SK-N-SH (cell line): Measurements from ENCODE around the gene PLEKHA6. TPM values are rescaled to one million over a fixed set of nuclear protein-coding genes. Genes with fewer than 3 reads are reported as not detected.

Source experiments
- CTCF ChIA-PET: fragments of 300-600, 350-600 bp; formaldehyde crosslinking; extraction: SDS; loops from one replicate; lab custom pipeline; 2021; lab: Yijun Ruan, JAX
- POLR2A ChIA-PET: fragments of 350-600 bp; sonication (Branson Sonifier 250); formaldehyde crosslinking; extraction: SDS; loops from one replicate; lab custom pipeline; 2020; ENCODE audit warnings: antibody characterized with exemption, inconsistent platforms; lab: Yijun Ruan, JAX
- DNase-seq: peaks from one replicate; pipeline ENCODE4 v3.0.0; 2012
- H2AFZ ChIP-seq: fragments of 200-600 bp; sonication (generic); 2 replicates; pipeline ENCODE4 v1.8.1; 2016; ENCODE audit warnings: antibody characterized with exemption, mild to moderate bottlenecking, low read depth
- H3F3A ChIP-seq: fragments of 200-600 bp; sonication (generic); replicated peaks from 2 replicates; pipeline ENCODE3; 2016; ENCODE audit warnings: antibody characterized with exemption, mild to moderate bottlenecking; ENCODE audit not compliant: insufficient read depth
- H3K27ac ChIP-seq, 2 experiments: fragments of 200-500 bp in 1 of 2; fragments of 200-600 bp in 1 of 2; sonication (Bioruptor generic) in 1 of 2; sonication (generic), shearing (Covaris generic) in 1 of 2; 2 replicates each; pipeline versions ENCODE4 v1.5.1 to v1.6.1; 2014 to 2016; ENCODE audit warnings: low read depth in 2 of 2, inconsistent platforms in 1 of 2, low read length in 1 of 2, mild to moderate bottlenecking in 1 of 2, mixed read lengths in 1 of 2
- H3K27me3 ChIP-seq: fragments of 200-600 bp; sonication (generic), shearing (Covaris generic); 2 replicates; pipeline ENCODE4 v1.6.1; 2016; ENCODE audit warnings: mixed run types; ENCODE audit not compliant: insufficient read depth
- H3K36me3 ChIP-seq, 2 experiments: fragments of 200-500 bp in 1 of 2; fragments of 200-600 bp in 1 of 2; sonication (Bioruptor generic) in 1 of 2; sonication (generic) in 1 of 2; replicated peaks in 1 of 2; 2 replicates each; pipeline versions ENCODE3 to v1.5.1; 2014 to 2016; ENCODE audit warnings: low read length in 1 of 2, mild to moderate bottlenecking in 1 of 2; ENCODE audit not compliant: insufficient read depth in 2 of 2, control insufficient read depth in 1 of 2
- H3K4me1 ChIP-seq, 2 experiments: fragments of 200-500 bp in 1 of 2; fragments of 200-600 bp in 1 of 2; sonication (Bioruptor generic) in 1 of 2; sonication (generic), shearing (Covaris generic) in 1 of 2; 2 replicates each; pipeline versions ENCODE4 v1.5.1 to v1.6.1; 2014 to 2016; ENCODE audit warnings: low read depth in 1 of 2, low read length in 1 of 2, mixed run types in 1 of 2; ENCODE audit not compliant: insufficient read depth in 2 of 2, control insufficient read depth in 1 of 2
- H3K4me2 ChIP-seq: fragments of 200-600 bp; sonication (generic), shearing (Covaris generic); 2 replicates; pipeline ENCODE4 v1.6.1; 2017; ENCODE audit warnings: mixed run types
- H3K4me3 ChIP-seq, 2 experiments: fragments of 200-500 bp in 1 of 2; fragments of 200-600 bp in 1 of 2; sonication (Bioruptor generic) in 1 of 2; sonication (generic), shearing (Covaris generic) in 1 of 2; 2 replicates each; pipeline versions ENCODE4 v1.5.1 to v1.8.1; 2014 to 2016; ENCODE audit warnings: low read depth in 2 of 2, inconsistent platforms in 1 of 2, low read length in 1 of 2, mild to moderate bottlenecking in 1 of 2, mixed read lengths in 1 of 2, moderate library complexity in 1 of 2
- H3K79me2 ChIP-seq: fragments of 200-600 bp; sonication (generic); 2 replicates; pipeline ENCODE4 v1.8.1; 2017; ENCODE audit warnings: mild to moderate bottlenecking; ENCODE audit not compliant: insufficient read depth
- H3K9ac ChIP-seq: fragments of 200-600 bp; sonication (generic); 2 replicates; pipeline ENCODE4 v1.6.1; 2017; ENCODE audit warnings: mixed run types
- H3K9me2 ChIP-seq: fragments of 200-600 bp; sonication (generic); 2 replicates; pipeline ENCODE4 v1.6.1; 2017; ENCODE audit warnings: mixed run types
- H3K9me3 ChIP-seq: fragments of 200-600 bp; sonication (generic); 2 replicates; pipeline ENCODE4 v1.6.1; 2017; ENCODE audit warnings: mixed run types, mild to moderate bottlenecking, moderate library complexity
- H4K20me1 ChIP-seq: fragments of 200-600 bp; sonication (generic); 2 replicates; pipeline ENCODE4 v1.6.1; 2017; ENCODE audit warnings: mild to moderate bottlenecking, mixed run types; ENCODE audit not compliant: insufficient read depth
- ELF1 ChIP-seq: IDR thresholded peaks from 2 replicates; pipeline ENCODE4 v1.4.0; 2012
- FOSL2 ChIP-seq: IDR thresholded peaks from 2 replicates; pipeline ENCODE4 v1.4.0; 2012; ENCODE audit warnings: low read depth, mild to moderate bottlenecking, moderate library complexity, borderline replicate concordance
- GATA2 ChIP-seq: sonication (generic); formaldehyde crosslinking; IDR thresholded peaks from 2 replicates; pipeline ENCODE4 v1.5.0; 2020; ENCODE audit warnings: mild to moderate bottlenecking, missing genetic modification reagents
- JUND ChIP-seq: IDR thresholded peaks from 2 replicates; pipeline ENCODE4 v1.4.0; 2012
- MEF2A ChIP-seq: IDR thresholded peaks from 2 replicates; pipeline ENCODE4 v1.4.0; 2012; ENCODE audit warnings: low read depth, borderline replicate concordance
- MXI1 ChIP-seq: IDR thresholded peaks from 2 replicates; pipeline ENCODE4 v1.6.1; 2012; ENCODE audit warnings: mild to moderate bottlenecking, low read depth, low read length, improper control_type of control experiment
- NRF1 ChIP-seq: IDR thresholded peaks from 2 replicates; pipeline ENCODE4 v1.6.1; 2012; ENCODE audit warnings: low read depth, mild to moderate bottlenecking, low read length
- POLR2AphosphoS5 ChIP-seq: IDR thresholded peaks from 2 replicates; pipeline ENCODE4 v1.6.1; 2012; ENCODE audit warnings: low read depth, low read length
- TAF1 ChIP-seq: IDR thresholded peaks from 2 replicates; pipeline ENCODE4 v1.6.1; 2012; ENCODE audit warnings: low read depth, mild to moderate bottlenecking, low read length, moderate library complexity, borderline replicate concordance
- TEAD4 ChIP-seq: IDR thresholded peaks from 2 replicates; pipeline ENCODE4 v1.4.0; 2012; ENCODE audit warnings: mild to moderate bottlenecking, borderline replicate concordance; ENCODE audit not compliant: insufficient read depth
- YY1 ChIP-seq: IDR thresholded peaks from 2 replicates; pipeline ENCODE4 v1.4.0; 2012; ENCODE audit warnings: low read depth, mild to moderate bottlenecking
- WGBS: methylation state at CpG from one replicate; pipeline ENCODE4 v1.1.6; 2017; ENCODE audit warnings: low lambda C conversion rate; 5-methylcytosine and 5-hydroxymethylcytosine counted together
- polyA plus RNA-seq, 3 experiments: library from polyadenylated mRNA; depleted of rRNA; stranded (reverse); fragments of >200 nt; gene quantifications; 2 replicates each; pipeline ENCODE4 v1.2.3, GENCODE V29; 2012
- TF ChIP-seq, protein P1 (sequence below): fragments of 200-600 bp; sonication (generic); IDR thresholded peaks from 2 replicates; pipeline ENCODE4 v1.6.1; 2017; ENCODE audit warnings: antibody characterized with exemption, mild to moderate bottlenecking, moderate library complexity
- TF ChIP-seq, protein P2 (sequence below): IDR thresholded peaks from 2 replicates; pipeline ENCODE4 v1.4.0; 2012; ENCODE audit warnings: low read depth, borderline replicate concordance

Gene PLEKHA6
- polyA plus RNA-seq, 1 of the 3 experiments (the other 2 are of a cell fraction), result 1.2 TPM

DNA sequence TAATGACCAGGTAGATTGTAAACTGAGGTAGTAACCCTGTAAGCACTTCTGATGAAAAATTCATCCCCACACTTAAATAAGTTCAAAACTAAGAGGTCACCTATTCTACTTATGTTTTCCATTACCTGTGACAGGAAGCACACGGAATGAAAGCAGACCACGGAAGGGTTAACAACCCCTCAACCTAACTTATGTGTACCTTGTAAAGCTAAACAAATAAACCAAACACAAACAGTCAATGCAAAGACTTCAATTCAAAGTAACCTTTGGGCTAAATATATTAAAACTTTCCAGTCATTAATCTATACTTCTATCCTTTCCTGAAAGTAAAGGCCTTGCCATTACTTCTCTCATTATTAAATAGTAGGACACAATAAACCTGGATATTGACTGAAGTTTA, 44.9 kb upstream of the PLEKHA6 start:
- H3K27ac ChIP-seq, result no peak overlapping the region
- no peaks in the 10 kb centered on the region for H3K9me2 ChIP-seq
- CTCF ChIA-PET, result interaction anchor here (0.7 to 1.8 kb wide), 4 partner anchors 27 to 242 kb away, joined by 3 to 5 read pairs (median 4); no protein-coding TSS in a partner anchor
- H3K4me1 ChIP-seq, result peaks cover 9 to 13% of the 10 kb centered on the region in 2 experiments; a peak in 3 of 4 replicates
- H3K27me3 ChIP-seq, result no peaks in the 10 kb centered on the region
- POLR2A ChIA-PET, result no interaction called here
- H3K36me3 ChIP-seq, result peaks cover 70 to 84% of the 10 kb centered on the region in 2 experiments
- TF ChIP-seq MXI1, result no peak
- TF ChIP-seq TAF1, result no peak
- H3K9me3 ChIP-seq, result no peaks in the 10 kb centered on the region
- H3K4me3 ChIP-seq, result no peak overlapping the region
- 91% methylated on average over 2 of the region's 2 CpGs for WGBS
- DNase-seq, result no peak
- no peak overlapping the region for H2AFZ ChIP-seq
- peaks cover 89% of the 10 kb centered on the region for H3K79me2 ChIP-seq
- no peak overlapping the region for H3K9ac ChIP-seq
- peak overlapping the region; percentile 83; the same call in 1 of the 2 replicates for H3K4me2 ChIP-seq
- H3F3A ChIP-seq, result peaks cover 14% of the 10 kb centered on the region
- peaks cover 83% of the 10 kb centered on the region for H4K20me1 ChIP-seq

DNA sequence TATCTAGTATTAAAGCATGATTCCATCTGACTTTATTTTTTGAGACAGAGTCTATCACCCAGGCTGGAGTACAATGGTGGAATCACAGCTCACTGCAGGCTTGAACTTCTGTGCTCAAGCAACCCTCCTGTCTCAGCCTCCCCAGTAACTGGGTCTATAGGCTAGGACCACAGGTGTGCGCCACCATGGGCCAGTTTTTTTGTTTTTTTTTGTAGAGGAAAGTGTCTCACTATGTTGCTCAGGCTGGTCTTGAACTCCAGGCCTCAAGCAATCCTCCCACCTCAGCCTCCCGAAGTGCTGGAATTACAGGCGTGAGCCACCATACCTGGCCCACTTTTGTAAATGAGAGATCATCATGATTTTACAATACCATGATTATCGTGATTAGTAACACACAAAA, 42.7 kb upstream of the PLEKHA6 start:
- Histone ChIP-seq H3K4me1 (peaks cover 9 to 13% of the 10 kb centered on the region in 2 experiments; a peak in 3 of 4 replicates), H3K9ac (no peak overlapping the region), H3F3A (peaks cover 25% of the 10 kb centered on the region), H3K79me2 (peaks cover 67% of the 10 kb centered on the region), H3K4me2 (no peak overlapping the region), H3K4me3 (no peak overlapping the region), H2AFZ (no peak overlapping the region), H3K9me3 (no peaks in the 10 kb centered on the region), H3K9me2 (no peaks in the 10 kb centered on the region), H3K36me3 (peaks cover 63 to 77% of the 10 kb centered on the region in 2 experiments), H4K20me1 (peaks cover 67% of the 10 kb centered on the region), H3K27me3 (no peaks in the 10 kb centered on the region), H3K27ac (no peak overlapping the region)
- no peak for DNase-seq
- TF ChIP-seq POLR2AphosphoS5 (no peak), ELF1 (no peak), GATA2 (CRISPR knock-in tag) (no peak), FOSL2 (no peak)
- CTCF ChIA-PET, result interaction anchor here (0.8 to 8.8 kb wide), 2 partner anchors 237 to 245 kb away, joined by 3 to 135 read pairs; partner anchors contain the start of gene REN
- POLR2A ChIA-PET, result no interaction called here
- 95% methylated on average over 4 of the region's 4 CpGs for WGBS

DNA sequence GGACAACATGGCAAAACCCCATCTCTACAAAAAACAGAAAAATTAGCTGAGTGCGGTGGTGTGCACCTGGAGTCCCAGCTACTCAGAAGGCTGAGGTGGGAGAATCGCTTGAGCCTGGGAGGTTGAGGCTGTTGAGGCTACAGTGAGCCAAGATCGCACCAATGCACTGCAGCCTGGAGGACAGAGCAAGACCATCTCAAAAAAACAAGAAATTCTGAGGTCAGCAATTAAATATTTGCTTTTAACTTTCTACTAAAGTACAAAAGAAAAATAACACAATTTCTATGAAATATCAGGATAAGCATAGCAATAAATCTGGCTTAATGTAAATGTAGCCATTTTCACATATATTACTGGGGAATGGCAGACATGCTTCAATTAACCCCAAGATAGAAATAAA, 42.0 kb upstream of the PLEKHA6 start:
- POLR2A ChIA-PET, result no interaction called here
- peaks cover 60% of the 10 kb centered on the region for H3K79me2 ChIP-seq

More for the DNA sequence above, 42.0 kb upstream of the PLEKHA6 start:
- no peak for DNase-seq
- Histone ChIP-seq H3K4me2 (no peak overlapping the region), H3K9me3 (no peaks in the 10 kb centered on the region), H2AFZ (no peak overlapping the region), H3K4me3 (no peak overlapping the region), H3K9me2 (no peaks in the 10 kb centered on the region), H3K27ac (no peak overlapping the region), H3F3A (peaks cover 27% of the 10 kb centered on the region), H3K4me1 (peaks cover 9% of the 10 kb centered on the region in 2 experiments; a peak in 3 of 4 replicates), H3K36me3 (peaks cover 57 to 75% of the 10 kb centered on the region in 2 experiments), H3K27me3 (no peaks in the 10 kb centered on the region), H4K20me1 (peaks cover 61% of the 10 kb centered on the region), H3K9ac (no peak overlapping the region)
- TF ChIP-seq NRF1, result no peak
- no peak for TF ChIP-seq FOSL2
- TF ChIP-seq, protein P1, sequence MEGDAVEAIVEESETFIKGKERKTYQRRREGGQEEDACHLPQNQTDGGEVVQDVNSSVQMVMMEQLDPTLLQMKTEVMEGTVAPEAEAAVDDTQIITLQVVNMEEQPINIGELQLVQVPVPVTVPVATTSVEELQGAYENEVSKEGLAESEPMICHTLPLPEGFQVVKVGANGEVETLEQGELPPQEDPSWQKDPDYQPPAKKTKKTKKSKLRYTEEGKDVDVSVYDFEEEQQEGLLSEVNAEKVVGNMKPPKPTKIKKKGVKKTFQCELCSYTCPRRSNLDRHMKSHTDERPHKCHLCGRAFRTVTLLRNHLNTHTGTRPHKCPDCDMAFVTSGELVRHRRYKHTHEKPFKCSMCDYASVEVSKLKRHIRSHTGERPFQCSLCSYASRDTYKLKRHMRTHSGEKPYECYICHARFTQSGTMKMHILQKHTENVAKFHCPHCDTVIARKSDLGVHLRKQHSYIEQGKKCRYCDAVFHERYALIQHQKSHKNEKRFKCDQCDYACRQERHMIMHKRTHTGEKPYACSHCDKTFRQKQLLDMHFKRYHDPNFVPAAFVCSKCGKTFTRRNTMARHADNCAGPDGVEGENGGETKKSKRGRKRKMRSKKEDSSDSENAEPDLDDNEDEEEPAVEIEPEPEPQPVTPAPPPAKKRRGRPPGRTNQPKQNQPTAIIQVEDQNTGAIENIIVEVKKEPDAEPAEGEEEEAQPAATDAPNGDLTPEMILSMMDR, result no peak
- TF ChIP-seq MEF2A, result no peak
- no peak for TF ChIP-seq TEAD4
- TF ChIP-seq YY1, result no peak
- TF ChIP-seq, protein P2, sequence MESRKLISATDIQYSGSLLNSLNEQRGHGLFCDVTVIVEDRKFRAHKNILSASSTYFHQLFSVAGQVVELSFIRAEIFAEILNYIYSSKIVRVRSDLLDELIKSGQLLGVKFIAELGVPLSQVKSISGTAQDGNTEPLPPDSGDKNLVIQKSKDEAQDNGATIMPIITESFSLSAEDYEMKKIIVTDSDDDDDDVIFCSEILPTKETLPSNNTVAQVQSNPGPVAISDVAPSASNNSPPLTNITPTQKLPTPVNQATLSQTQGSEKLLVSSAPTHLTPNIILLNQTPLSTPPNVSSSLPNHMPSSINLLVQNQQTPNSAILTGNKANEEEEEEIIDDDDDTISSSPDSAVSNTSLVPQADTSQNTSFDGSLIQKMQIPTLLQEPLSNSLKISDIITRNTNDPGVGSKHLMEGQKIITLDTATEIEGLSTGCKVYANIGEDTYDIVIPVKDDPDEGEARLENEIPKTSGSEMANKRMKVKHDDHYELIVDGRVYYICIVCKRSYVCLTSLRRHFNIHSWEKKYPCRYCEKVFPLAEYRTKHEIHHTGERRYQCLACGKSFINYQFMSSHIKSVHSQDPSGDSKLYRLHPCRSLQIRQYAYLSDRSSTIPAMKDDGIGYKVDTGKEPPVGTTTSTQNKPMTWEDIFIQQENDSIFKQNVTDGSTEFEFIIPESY, result no peak
- no peak for TF ChIP-seq JUND
- CTCF ChIA-PET, result interaction anchor here (1.3 to 8.8 kb wide), 3 partner anchors 44 to 237 kb away, joined by 3 to 135 read pairs (median 5); partner anchors contain the start of gene REN
- WGBS, result 93% methylated on average over 3 of the region's 3 CpGs
